GM21723 (cell line): Measurements from ENCODE around the gene TAAR9.
A peak's percentile ranks its signal among the peaks of the same experiment; 100 is the strongest.
"Not testable (repeated sequence)": the region's sequence is repeated elsewhere in the genome, so short reads cannot be mapped to it uniquely, and the experiment has no call there.

Source experiments
- ATAC-seq: cut with Tn5 transposase; IDR thresholded peaks from one replicate; pipeline ENCODE4 v1.9.1; 2021; ENCODE audit warnings: mild to moderate bottlenecking, moderate library complexity; ENCODE audit not compliant: unreplicated experiment

TAAR9 gene

DNA sequence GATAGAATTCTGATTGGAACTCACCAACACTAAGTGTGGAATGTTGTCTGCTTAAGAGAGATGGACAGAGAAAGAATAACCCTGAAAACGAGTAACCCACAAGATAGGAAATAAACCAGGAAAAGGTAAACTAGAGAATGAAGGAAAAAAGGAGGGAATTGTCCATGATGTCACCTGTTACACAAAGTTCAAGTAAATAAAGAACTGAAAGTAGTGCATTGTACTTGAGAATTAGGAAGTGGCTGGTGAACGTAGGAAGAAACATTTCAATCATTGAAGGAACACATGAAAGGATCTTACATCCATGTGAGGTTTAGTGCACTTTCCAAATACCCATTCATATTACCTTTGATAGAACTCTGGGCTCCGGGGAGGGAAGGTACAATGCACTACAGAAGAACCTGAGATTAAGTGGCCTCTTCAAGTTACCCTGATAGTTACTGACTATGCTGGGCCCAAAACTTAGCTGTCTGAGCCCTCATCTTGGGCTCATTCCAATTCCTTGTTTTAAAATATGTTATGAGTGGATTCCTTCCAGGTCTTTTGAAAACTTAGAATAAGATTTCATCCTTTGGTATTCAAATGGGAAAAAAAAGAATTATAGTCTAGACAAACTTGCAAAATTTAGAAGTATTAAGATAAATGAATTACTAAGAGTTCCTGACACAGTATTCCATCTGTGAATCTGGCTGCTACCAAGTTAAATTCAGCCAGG, 24.1 kb upstream of the TAAR9 start:
- no peak for ATAC-seq

DNA sequence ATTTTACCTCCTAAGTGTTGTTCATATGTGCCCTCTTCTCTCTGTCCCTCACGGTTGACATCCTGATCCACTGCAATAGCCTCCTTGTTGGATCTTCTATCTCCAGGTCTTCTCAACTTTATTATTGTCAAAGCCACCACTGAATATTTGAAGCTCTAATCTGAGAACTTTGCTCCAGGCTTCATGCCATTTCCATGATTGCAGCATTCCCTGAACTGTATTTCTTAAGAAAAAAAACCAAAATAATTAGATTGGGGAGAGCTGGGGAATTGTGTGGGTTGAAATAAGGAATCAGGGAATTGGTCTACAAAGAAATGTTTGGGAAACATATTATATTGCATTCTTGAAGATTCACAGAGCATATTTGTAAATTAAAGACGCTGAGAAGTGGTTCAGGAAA, 22.7 kb upstream of the TAAR9 start:
- ATAC-seq, result no peak

DNA sequence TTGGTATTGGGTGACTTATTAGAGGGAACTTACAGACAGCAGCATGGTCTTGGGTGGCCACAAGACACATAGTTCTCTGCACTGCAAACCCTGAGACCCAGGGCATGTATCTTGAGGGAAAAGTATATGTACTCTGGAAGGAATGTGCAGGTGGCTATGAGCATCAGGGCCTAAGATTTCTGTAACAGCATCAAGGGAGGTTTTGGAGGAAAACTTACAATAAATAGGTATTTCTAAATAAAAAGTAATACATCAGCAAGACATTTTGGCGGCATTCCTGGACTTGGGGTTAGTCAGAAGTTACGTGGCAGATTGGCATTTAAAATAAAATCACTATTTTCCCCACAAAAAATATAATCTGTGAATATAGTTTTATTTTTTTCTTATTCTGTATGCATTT, 17.1 kb upstream of the TAAR9 start:
- ATAC-seq, result no peak

DNA sequence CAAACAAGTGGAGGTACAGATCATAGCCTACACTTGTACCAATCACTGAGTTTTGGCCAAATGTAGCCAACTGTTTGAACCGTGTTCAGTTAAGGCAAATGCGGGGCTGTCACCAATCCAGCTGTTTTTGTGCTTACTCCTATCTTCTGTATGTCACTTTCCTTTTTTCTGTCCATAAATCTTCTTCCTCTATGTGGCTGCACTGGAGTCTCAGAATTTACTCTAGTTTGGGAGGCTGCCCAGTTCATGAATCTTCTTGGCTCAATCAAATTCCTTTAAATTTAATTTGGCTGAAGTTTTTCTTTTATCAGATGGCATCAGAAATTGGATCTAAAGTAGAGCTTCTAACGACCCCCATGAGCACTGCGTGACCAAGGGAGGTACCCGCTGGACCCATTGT, 13.4 kb upstream of the TAAR9 start:
- no peak for ATAC-seq

DNA sequence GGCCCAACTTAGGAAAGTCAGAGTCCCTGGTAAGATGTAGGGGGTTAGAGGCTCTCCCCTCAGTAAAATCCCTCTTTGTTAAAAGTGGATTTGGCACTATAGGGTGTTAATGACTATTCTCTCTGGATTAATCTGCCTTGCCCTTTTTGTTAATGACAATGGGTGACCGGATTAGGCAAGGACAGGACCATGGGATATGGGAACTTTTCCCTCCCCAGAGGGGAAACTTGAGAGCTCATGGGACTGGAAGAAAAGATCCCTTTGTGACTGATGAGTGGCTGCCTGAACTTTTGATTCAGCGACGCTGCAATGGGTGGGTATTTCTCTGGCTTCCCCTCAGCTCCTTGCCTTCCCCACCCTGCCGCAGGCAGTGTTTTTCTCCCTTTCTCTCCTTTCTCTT, 12.2 kb upstream of the TAAR9 start:
- ATAC-seq, result no peak

DNA sequence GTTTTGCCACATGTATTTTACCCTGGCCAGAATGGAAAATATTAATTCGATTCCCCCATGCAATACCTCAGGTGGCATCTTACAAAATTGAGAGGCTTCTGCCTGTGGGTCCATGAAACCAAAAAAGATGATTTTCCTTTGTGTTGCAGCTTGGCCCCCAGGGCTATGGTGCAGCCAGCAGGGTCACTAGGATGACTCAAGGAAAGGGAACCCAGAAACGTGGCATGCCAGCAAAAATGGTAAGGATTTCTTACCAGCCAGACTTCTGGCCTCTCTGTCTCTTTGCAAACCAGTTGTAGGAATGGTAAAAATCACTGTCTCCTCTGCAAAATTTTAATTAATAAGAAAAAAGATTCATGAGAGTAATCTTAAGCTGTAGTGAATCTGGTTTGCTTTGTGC, 11.6 kb upstream of the TAAR9 start:
- no peak for ATAC-seq

DNA sequence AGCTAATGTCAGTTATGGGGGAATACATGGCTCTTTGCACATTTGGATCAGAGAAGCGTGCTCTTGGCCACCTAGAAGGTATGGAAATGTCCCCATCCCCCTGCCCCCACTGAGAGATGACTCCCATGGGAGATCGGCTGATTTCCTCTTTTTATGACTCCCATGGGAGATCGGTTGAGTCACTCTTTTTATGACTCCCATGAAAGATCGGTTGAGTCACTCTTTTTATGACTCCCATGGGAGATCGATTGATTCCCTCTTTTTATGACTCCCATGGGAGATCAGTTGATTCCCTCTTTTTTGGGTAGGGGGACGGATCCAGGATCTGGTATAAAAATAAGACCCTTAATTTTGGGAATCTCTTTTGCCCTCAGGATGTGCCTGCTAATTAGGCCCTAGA, 10.3 kb upstream of the TAAR9 start:
- ATAC-seq, result no peak

DNA sequence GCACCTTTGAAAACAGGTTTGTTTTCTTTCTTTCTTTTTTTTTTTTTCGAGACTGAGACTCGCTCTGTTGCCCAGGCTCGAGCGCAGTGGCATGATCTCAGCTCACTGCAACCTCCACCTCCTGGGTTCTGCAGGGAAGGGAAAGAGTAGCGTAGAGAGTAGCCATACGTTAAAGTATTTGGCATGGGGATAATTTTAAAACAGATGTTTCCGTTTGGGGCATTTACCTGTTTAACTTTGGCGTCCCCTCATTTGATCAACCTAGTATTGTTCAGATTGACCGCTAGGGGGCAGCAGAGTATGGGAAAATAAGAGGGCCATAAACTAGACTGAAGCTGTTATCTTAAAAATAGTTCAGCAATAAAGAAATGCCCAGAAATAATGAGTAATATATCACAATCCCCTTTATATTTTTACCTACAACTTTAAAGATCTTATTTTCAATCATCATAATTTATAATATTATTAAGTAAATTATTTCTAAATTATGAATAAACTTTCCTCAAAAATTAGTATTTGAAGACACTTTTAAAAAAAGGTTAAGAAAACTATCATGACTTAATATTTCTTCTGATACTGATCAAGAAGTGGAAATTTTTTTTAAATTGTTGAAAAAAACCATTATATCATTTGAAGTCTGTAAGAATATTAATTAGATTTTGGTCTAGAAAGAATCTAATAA, 7.6 kb upstream of the TAAR9 start:
- peak; percentile 92 for ATAC-seq

DNA sequence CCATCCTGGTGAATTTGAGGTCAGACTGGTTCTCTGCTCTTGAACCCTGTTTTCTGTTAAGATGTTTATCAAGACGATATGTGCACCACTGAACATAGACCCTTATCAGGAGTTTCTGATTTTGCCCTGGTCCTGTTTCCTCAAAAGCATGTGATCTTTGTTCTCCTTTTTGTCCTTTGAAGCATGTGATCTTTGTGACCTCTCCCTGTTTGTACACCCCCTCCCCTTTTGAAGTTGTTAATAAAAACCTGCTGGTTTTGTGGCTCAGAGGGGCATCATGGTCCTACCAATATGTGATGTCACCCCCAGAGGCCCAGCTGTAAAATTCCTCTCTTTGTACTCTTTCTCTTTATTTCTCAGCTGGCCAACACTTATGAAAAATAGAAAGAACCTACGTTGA, 3.5 kb upstream of the TAAR9 start:
- ATAC-seq, result not testable (repeated sequence)

DNA sequence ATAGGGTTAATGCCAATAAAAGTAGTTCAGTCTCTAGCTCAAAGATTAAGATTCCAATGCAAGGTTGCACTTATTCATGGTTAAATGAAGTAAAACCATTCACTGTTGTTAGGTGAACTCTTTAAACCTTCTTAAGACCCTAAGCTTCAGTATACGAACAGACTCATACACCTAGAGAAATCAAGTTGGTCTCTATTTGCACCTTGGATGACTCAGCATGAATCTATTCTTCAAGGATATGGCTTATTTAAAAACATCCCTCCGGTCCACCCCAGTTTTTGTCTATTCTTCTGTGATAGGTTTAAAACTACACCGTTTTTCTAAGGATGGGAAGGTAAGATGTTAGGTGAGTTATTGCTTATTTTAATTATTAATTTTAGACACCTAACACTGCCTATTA, 932 bp upstream of the TAAR9 start:
- no peak for ATAC-seq

DNA sequence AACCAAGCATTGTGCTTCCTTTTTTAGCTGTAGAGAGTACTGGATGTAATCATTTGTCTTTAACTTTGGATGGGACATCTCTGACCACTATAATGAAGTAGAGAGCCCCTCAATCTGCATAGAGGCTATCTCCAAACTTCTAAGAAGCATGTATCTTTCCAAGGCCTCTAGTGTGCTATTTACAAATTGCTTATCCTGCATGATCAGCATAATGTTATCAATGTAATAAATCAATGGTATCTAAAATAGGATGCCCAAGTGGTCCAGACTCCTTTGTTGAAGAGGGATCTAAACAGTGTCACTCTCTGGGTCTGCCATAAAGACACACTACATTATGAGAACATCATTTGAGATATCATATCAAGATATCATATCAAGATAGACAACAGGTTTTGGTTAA, 6.7 kb downstream of the TAAR9 start:
- ATAC-seq, result no peak

DNA sequence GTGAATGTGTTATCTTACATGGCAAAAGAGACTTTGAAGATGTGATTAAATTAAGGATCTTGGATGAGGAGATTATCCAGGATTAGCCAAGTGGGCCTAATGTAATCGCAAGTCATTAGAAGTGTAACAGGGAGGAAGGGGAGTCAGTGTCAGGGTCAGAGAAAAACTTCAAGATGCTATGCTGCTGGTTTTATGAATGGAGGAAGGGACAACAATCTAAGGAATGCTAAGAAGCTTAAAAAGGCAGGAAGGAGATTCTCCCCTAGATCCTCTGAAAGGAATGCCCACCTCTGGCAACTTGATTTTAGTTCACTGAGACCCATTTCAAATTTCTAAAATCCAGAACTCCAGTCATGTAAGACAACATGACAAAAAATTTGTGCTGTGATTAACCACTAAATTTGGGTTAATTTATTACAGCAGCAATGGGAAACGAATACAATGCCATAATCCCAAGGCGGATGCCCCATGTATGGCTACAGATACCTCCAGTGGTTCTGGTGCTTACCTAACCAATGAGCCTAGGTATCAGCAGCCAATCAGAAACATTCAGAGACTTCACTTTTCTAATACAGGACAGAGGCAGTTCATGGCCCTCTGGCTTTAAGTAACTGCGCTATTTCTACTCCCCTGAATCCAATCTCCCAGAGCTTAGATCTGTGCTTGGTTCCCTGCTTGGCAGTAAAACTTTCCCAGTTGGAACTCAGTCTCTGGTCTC, 10.8 kb downstream of the TAAR9 start:
- no peak for ATAC-seq

DNA sequence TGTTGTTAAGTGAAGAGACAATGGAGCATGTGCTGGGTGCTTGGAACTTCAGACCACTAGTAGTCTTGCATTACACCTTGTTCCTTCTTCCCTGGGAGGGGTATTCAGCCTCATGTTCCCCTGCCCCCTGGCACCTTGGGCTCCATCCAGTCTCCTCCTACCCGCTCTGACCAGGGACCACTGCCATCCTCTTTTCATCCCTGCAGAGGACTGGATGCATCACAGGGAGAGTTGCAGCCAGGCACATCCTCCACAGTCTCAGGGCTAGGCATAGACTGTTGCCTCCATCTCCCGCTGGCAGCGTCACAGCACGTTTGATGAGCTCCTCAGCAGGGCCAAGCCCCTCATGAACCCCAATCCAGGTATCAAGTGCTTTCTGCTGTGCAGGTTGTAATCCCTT, 13.1 kb downstream of the TAAR9 start:
- no peak for ATAC-seq

DNA sequence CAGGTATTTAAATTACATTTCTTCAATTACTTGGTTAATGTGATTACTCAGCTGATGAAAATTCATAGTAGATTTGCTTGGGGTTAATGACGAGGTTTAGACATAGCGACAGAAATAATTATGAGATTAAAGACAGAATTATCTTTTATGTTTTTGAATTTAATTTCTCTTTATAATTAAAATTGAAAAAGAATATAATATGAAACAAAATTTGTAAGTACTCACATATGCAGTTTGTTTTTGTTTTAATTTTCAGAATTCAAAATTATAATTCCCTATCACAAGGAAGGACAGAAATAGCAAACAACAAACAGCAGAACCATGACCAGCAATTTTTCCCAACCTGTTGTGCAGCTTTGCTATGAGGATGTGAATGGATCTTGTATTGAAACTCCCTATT, 14.3 kb downstream of the TAAR9 start, which contains the start of gene TAAR8:
TAAR8 (plus strand) TSS at position 301 of the 400 bp plus-strand sequence; CDS start at position 322, 21 bp downstream.
- ATAC-seq, result no peak

DNA sequence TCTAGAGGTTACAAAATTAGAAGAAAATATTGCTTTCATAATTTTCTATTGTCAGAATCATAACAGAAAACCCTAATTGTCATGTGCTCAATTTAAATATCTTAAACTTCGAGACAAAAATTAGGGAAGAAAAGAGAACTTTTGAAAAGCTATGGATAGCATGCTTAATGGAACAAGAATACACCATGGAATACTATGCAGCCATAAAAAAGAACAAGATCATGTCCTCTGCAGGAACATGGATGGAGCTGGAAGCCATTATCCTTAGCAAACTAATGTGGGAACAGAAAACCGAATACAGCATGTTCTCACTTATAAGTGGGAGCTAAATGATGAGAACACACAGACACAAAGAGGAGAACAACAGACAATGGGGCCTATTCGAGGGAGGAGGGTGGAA, 22.0 kb downstream of the TAAR9 start:
- ATAC-seq, result not testable (repeated sequence)

DNA sequence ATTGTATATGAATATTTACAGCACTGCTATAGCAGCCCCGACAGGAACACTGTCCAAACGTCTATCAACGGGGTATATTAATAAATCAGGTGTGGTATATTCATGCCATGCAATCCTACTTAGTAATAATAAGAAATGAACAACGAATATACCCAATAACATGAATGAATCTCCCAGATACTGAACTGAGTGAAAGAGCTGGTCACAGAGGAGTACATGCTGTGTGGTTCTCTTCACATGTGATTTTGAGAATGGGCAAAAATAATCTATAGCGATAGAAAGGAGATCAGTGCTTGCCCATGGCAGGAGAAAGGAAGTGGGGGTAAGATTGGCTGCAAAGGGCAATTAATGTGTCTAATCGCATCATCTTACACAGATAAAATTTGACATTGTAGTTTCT, 28.3 kb downstream of the TAAR9 start:
- ATAC-seq, result no peak

DNA sequence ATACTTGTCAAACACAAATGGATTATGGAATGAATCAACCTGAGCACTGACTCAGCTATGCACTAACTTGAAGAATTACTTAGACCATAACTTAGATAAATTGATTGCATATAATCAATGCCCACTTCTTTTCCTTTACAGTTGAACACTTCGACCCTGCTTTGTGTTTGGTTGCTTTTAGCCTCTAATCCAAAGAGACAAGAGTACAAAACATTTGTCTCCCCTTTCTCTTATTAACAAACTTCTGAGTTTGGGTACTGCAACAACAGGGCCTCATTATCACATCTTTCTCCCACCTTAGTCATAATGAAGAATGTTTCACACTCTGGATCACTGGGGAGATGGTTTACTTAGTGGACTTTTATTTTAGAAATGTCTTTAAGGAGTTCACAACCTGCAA, 29.5 kb downstream of the TAAR9 start:
- ATAC-seq, result no peak

DNA sequence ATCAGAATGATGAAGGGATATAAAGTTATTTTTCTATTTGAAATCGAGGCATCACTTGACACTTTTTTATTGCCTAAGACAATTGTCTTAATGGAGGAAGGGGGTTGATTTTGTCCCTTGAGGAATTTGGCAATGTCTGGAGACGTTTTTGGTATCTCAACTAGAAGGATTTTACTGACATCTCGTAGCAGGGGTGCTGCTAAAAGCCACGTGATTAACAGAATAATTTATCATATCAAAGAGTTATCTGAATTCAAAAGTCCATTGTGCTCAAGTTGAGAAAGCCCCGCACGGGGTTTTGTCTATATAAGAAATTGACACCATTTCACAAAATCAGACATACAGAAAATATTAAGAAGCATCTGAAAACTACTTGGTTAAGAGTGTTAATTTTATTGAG, 30.5 kb downstream of the TAAR9 start:
- no peak for ATAC-seq

DNA sequence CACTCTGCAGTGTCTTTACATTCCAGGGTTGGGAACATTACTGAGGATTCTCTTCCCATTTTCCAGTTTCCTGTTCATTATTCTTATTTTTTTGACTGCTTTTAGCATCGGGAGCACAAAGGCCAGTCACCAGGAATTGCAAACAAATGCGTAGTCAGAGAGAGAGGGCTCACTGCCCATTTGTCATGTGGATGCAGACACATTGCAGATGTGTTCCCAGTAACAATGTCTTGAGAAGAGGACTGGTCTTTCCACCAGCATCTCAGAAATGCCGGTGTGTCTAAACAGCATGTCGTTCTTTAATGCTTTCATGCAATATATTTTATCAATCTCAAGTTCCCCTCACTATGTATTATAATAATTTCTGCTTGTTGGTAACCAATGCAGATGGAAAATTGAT, 31.1 kb downstream of the TAAR9 start:
- no peak for ATAC-seq

DNA sequence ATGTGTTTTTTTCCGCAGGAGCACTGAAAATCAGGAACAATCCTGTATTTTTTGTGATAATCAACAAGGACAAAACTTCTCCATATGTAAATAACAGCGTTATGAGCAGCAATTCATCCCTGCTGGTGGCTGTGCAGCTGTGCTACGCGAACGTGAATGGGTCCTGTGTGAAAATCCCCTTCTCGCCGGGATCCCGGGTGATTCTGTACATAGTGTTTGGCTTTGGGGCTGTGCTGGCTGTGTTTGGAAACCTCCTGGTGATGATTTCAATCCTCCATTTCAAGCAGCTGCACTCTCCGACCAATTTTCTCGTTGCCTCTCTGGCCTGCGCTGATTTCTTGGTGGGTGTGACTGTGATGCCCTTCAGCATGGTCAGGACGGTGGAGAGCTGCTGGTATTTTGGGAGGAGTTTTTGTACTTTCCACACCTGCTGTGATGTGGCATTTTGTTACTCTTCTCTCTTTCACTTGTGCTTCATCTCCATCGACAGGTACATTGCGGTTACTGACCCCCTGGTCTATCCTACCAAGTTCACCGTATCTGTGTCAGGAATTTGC, 32.2 kb downstream of the TAAR9 start, which contains the start of gene TAAR6:
TAAR6 (plus strand) TSS at position 102 of the 557 bp plus-strand sequence; CDS start at position 102, 0 bp downstream.
- no peak for ATAC-seq

DNA sequence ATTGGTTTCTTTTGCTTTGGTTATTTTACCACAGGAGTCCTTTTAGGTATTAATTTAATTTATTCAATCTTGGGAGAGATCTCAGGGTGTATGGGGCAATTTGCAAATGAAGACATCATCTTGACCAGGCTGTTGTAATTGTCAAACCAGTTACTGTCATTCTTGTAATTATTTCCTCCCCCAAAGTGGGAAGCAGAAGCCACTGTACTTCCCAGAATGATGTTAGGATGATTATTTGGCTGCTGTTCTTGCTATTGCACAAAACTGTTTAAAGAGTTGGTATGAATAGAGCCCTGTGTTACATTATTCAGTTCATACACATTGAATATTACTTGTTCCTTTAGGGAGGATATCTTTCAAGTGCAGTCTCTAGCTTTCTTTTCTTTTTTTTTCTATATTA, 33.7 kb downstream of the TAAR9 start:
- ATAC-seq, result no peak

DNA sequence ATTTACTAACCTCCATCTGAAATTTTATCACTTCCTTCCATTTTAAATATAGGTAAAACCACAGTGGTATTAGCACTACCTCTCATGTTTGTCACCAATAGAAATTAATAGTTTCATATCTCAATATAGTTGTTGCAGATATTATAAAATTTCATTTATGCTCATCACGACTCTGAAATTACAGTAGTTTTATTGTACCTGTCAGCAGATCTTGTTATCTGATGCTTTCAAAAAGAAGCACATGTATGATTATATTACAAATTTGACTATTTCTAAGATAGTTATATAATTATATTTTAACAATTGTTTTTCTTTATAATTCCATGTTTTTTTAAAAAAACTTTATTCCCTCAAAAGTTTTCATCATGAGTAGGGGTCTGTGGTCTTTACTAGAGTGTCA, 46.6 kb downstream of the TAAR9 start:
- no peak for ATAC-seq
